Fibroblast of lung (primary cell): Measurements from ENCODE around the gene PLAC8. TPM values are rescaled to one million over a fixed set of nuclear protein-coding genes. Genes with fewer than 3 reads are reported as not detected.

Source experiments
- DNase-seq, 2 donors: peaks; one replicate each; pipeline versions ENCODE4 v3.0.0 to v3.0.0-alpha.2; 2010; ENCODE audit warnings: low read depth in 2 of 2
- H2AFZ ChIP-seq: 2 replicates; pipeline ENCODE4 v1.5.1; 2012; ENCODE audit warnings: low read length, control low read depth, inconsistent platforms
- H3K27ac ChIP-seq: 2 replicates; pipeline ENCODE4 v1.5.1; 2011; ENCODE audit warnings: low read length, control low read depth; ENCODE audit not compliant: insufficient read depth
- H3K27me3 ChIP-seq: 2 replicates; pipeline ENCODE4 v1.5.1; 2011; ENCODE audit warnings: mild to moderate bottlenecking, low read length; ENCODE audit not compliant: control insufficient read depth, insufficient read depth
- H3K36me3 ChIP-seq: 2 replicates; pipeline ENCODE4 v1.5.1; 2011; ENCODE audit warnings: low read length; ENCODE audit not compliant: control insufficient read depth, insufficient read depth
- H3K4me1 ChIP-seq: 2 replicates; pipeline ENCODE4 v1.5.1; 2011; ENCODE audit warnings: low read length; ENCODE audit not compliant: control insufficient read depth, insufficient read depth; ENCODE audit errors: extremely low read depth
- H3K4me2 ChIP-seq: 2 replicates; pipeline ENCODE4 v1.5.1; 2011; ENCODE audit warnings: low read length, control low read depth; ENCODE audit not compliant: insufficient read depth; ENCODE audit errors: extremely low read depth
- H3K4me3 ChIP-seq, 4 experiments: fragments of 200-600 bp in 1 of 4; sonication (generic) in 1 of 4; replicated peaks in 1 of 4; 2 replicates each; pipeline ENCODE4 v1.5.1; 2011 to 2016; ENCODE audit warnings: low read length in 4 of 4, low read depth in 3 of 4, mild to moderate bottlenecking in 3 of 4, control low read depth in 2 of 4, inconsistent platforms in 1 of 4, mixed read lengths in 1 of 4; ENCODE audit not compliant: insufficient read depth in 1 of 4; ENCODE audit errors: control extremely low read depth in 1 of 4
- H3K79me2 ChIP-seq: 2 replicates; pipeline ENCODE4 v1.5.1; 2012; ENCODE audit warnings: mild to moderate bottlenecking, low read length, inconsistent platforms; ENCODE audit not compliant: control insufficient read depth, insufficient read depth
- H3K9ac ChIP-seq: 2 replicates; pipeline ENCODE4 v1.5.1; 2011; ENCODE audit warnings: mild to moderate bottlenecking, low read length, control low read depth; ENCODE audit not compliant: insufficient read depth
- H3K9me3 ChIP-seq: 2 replicates; pipeline ENCODE4 v1.5.1; 2012; ENCODE audit warnings: low read depth, low read length; ENCODE audit not compliant: control insufficient read depth, insufficient read depth
- H4K20me1 ChIP-seq: 2 replicates; pipeline ENCODE4 v1.5.1; 2011; ENCODE audit warnings: low read length; ENCODE audit not compliant: control insufficient read depth, insufficient read depth; ENCODE audit errors: extremely low read depth
- EZH2 ChIP-seq: IDR thresholded peaks from 2 replicates; pipeline ENCODE4 v1.5.1; 2012; ENCODE audit warnings: low read length, control low read depth, mild to moderate bottlenecking; ENCODE audit errors: missing control alignments
- polyA plus RNA-seq, 2 donors: library from polyadenylated mRNA; depleted of rRNA in 1 of 2; stranded (reverse) in 1 of 2; unstranded in 1 of 2; fragments of >200 nt; gene quantifications; 2 replicates each; pipeline ENCODE4 v1.2.1, GENCODE V29; 2011 to 2012; ENCODE audit warnings: missing spikeins in 1 of 2
- total RNA-seq: library from RNA; depleted of rRNA; stranded (reverse); fragments of >200 nt; gene quantifications from 2 replicates; pipeline ENCODE4 v1.2.1, GENCODE V29; 2014
- TF ChIP-seq, protein P1 (sequence below), 2 donors: IDR thresholded peaks in 1 of 2; conservative IDR thresholded peaks in 1 of 2; 1 replicate in 1 of 2; 2 replicates in 1 of 2; pipeline ENCODE4 v1.5.1; 2011 to 2012; ENCODE audit warnings: low read length in 2 of 2, control low read depth in 1 of 2, inconsistent platforms in 1 of 2, low read depth in 1 of 2, mild to moderate bottlenecking in 1 of 2

The PLAC8 gene
- total and polyA plus RNA-seq, 2 donors (not counting 1 experiment from before 2014, with no cell fraction given), result 0.33 to 0.79 TPM

DNA sequence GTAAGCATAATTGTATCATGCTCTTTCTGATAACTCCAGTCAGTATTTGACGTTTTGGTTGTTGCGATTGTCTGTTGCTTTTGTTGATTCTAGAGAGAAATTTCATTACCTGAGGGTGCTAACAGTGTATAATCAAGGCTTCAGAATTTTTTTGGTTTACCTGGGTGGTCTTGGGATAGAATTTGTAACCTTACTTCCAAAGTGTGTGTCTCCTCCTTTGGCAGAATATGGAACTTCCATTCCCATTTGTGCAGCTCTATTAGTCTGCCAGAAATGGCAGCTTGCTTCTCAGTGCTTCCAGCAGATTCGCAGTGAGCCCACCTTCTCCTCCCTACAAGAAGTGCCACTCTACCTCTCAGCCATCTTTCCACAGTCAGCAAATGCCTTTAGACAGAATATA lies 74.3 kb downstream of the PLAC8 start:
- Histone ChIP-seq H3K79me2 (peaks cover 62% of the 10 kb centered on the region), H3K36me3 (no peaks in the 10 kb centered on the region), H2AFZ (no peak overlapping the region), H3K4me2 (no peak overlapping the region), H3K9me3 (no peaks in the 10 kb centered on the region), H3K9ac (no peak overlapping the region), H3K4me3 (no peak overlapping the region), H4K20me1 (no peaks in the 10 kb centered on the region), H3K27me3 (no peaks in the 10 kb centered on the region), H3K4me1 (peaks cover 2% of the 10 kb centered on the region), H3K27ac (no peak overlapping the region)
- TF ChIP-seq, protein P1, sequence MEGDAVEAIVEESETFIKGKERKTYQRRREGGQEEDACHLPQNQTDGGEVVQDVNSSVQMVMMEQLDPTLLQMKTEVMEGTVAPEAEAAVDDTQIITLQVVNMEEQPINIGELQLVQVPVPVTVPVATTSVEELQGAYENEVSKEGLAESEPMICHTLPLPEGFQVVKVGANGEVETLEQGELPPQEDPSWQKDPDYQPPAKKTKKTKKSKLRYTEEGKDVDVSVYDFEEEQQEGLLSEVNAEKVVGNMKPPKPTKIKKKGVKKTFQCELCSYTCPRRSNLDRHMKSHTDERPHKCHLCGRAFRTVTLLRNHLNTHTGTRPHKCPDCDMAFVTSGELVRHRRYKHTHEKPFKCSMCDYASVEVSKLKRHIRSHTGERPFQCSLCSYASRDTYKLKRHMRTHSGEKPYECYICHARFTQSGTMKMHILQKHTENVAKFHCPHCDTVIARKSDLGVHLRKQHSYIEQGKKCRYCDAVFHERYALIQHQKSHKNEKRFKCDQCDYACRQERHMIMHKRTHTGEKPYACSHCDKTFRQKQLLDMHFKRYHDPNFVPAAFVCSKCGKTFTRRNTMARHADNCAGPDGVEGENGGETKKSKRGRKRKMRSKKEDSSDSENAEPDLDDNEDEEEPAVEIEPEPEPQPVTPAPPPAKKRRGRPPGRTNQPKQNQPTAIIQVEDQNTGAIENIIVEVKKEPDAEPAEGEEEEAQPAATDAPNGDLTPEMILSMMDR (conservative IDR thresholded peaks at IDR 0.05 in 1 of 2, IDR thresholded peaks at IDR 0.05 in 1 of 2; ENCODE audit: low read depth in 1 of 2, low read length in 2 of 2), result peak in 1 of 2 donors; percentile 1
- no peak for TF ChIP-seq EZH2
- no peak for DNase-seq

Other genes with a start within 250 kb of the PLAC8 start
- 297 and 342 TPM in 2 replicates for gene SEC31A, start 223.6 kb downstream of the PLAC8 start, total RNA-seq
- 421 and 472 TPM in 2 replicates for gene SEC31A, start 223.6 kb downstream of the PLAC8 start, polyA plus RNA-seq
- gene THAP9, start 214.0 kb downstream of the PLAC8 start, total RNA-seq, result 5.6 and 6.2 TPM in 2 replicates
- gene THAP9, start 214.0 kb downstream of the PLAC8 start, polyA plus RNA-seq, result 1.7 and 2.4 TPM in 2 replicates
- 10.0 and 15.2 TPM in 2 replicates for gene LIN54, start 103.9 kb downstream of the PLAC8 start, total RNA-seq
- 13.3 and 16.9 TPM in 2 replicates for gene LIN54, start 103.9 kb downstream of the PLAC8 start, polyA plus RNA-seq
- gene COPS4, start 79.5 kb downstream of the PLAC8 start, total RNA-seq, result 106 and 128 TPM in 2 replicates
- gene COPS4, start 79.5 kb downstream of the PLAC8 start, polyA plus RNA-seq, result 82.3 and 92.9 TPM in 2 replicates
- 13.9 and 26.4 TPM in 2 replicates for gene COQ2, start 170.1 kb upstream of the PLAC8 start, total RNA-seq
- 16.7 and 23.8 TPM in 2 replicates for gene COQ2, start 170.1 kb upstream of the PLAC8 start, polyA plus RNA-seq
- gene HPSE, start 220.1 kb upstream of the PLAC8 start, total RNA-seq, result 0.17 and 0.26 TPM in 2 replicates
- 0.26 and 0.47 TPM in 2 replicates for gene HPSE, start 220.1 kb upstream of the PLAC8 start, polyA plus RNA-seq